GM19023 (cell line): ENCODE measurements around the gene RANBP3.
"Not testable (repeated sequence)": the region's sequence is repeated elsewhere in the genome, so short reads cannot be mapped to it uniquely, and the experiment has no call there.

Source experiments
- ATAC-seq: cut with Tn5 transposase; IDR thresholded peaks from one replicate; pipeline ENCODE4 v1.9.1; 2021; ENCODE audit warnings: mild to moderate bottlenecking, moderate library complexity; ENCODE audit not compliant: unreplicated experiment

RANBP3 gene

DNA sequence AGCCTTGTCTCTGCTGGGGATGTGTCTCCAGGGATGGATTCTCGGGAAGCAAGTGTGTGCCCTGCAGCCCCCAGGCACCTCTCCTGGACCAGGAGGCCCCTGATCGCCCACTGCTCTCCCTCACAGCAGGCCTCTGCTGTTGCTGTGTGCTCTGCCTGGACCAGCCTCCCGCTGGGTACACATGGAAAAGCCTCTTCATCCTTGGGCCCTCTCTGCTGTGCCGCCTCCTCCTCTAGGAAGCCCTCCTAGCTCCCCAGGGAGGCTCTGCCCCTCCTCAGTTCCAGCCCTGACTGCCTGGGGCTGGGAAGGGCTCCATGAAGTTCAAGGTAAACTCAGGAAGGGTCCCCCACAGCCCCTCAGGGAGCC, 86.4 kb downstream of the RANBP3 start:
- no peak for ATAC-seq

DNA sequence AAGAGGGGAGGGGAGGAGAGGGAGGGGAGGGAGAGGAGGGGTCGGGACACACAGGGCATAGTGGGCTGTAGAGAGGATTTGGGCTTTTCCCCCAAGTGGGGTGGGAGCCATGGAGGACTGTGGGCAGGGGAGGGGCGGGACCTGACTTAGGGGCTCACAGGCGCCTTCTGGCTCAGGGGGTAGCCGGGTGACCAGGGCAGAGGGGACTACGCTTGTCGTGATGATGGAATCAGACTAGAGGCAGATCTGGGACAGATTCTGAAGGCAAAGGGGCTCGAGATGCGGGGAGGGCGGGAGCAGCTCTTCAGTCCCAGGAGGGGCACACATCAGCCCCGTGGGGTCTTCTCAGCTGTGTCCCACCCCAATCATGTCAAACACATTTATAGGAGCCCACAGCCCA, 87.8 kb downstream of the RANBP3 start:
- ATAC-seq: no peak

GRCh38 chr19:5889288-5889971, 88.5 kb downstream of the RANBP3 start:
- ATAC-seq: no peak

GRCh38 chr19:5884065-5884811, 93.7 kb downstream of the RANBP3 start:
- not testable (repeated sequence) for ATAC-seq

- not testable (repeated sequence) for ATAC-seq
Observed at GRCh38 chr19:5883157-5883873, 94.6 kb downstream of the RANBP3 start.

DNA sequence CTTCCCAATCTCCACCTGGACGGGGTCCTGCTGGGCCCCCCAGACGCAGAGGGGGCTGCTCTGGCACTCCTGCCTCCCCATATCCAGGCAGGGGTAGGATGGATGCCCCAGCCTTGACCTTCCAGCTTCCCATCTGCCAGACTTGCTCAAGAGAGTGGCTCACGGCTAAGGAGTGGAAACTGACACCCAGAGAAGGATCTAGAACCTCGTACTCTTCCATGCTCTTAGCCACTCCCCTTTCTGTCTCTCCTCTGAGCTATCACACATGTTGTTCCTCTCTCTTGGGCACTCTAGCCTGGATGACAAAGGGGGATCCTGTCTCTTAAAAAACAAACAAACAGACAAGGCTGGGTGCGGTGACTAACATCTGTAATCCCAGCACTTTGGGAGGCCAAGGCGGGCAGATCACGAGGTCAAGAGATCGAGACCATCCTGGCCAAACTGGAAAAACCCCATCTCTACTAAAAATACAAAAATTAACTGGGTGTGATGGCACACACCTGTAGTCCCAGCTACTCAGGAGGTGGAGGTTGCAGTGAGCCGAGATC, 95.4 kb downstream of the RANBP3 start:
- no peak for ATAC-seq

DNA sequence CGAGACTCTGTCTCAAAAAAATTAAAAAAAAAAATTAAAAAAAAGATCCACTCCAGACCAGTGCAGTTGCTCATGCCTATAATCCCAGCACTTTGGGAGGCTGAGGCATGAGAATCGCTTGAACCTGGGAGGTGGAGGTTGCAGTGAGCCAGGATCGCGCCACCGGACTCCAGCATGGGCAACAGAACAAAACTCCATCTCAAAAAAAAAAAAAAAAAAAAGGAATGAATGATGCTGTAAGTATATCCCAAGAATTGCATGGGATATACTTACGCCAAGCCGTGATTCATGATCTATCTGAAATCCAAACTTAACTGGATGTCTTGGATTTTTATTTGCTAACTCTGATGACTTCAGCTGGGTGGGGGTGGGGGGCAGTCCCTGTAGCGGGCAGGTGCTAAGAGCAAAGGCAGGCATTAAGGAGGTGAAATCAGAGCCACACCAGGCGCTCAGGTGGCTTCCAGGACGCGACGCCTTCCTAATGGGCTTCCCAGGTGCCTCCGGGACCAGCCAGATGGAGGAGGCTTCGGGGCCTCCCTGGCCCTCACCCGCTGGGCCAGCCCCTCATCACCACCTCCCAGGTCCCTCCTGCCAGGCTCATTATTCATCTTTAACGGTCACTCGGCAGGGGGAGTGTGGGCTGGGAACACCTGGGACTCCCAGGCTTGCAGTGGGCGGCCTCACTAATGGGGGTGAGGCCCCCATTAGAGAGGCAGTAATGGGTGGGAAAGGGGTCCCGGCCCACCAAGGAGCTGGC, 96.2 kb downstream of the RANBP3 start:
- ATAC-seq: no peak

GRCh38 chr19:5880604-5881078, 97.3 kb downstream of the RANBP3 start:
- ATAC-seq: no peak

DNA sequence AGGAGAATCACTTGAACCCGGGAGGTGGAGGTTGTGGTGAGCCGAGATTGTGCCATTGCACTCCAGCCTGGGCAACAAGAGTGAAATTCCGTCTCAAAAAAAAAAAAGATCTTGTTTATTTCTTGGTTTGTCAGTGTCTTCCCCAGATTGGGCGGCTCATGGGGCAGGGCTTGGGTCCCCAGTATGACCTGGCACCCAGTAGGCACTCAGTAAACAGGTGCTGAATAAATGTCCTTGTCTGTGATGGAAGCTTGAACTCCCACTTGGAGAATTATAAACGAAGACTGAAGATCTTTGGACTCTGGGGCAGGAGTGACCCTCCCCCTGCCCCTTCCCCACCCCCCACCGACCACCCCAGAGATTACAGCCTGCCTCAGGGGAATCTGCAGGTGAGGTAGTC, 97.7 kb downstream of the RANBP3 start:
- ATAC-seq: no peak

DNA sequence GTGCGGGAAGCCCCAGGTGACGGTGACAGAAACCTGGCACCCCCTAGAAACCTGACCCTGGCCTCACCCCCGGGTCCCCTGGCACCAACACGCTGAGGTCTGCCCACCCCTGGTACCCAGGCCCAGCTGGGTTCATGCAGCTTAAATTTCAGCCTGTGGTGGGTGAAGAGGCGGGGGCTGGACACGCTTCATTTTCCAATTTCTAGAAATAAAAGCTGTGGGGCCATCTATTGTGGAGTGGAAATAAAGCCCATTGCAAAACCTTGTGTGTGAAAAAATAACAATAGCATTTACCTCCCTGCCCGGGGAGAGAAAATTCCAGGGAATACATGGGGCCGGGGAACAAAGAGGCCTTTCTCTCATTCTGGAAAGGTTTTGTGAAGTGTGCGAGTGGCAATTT, 100.1 kb downstream of the RANBP3 start:
- ATAC-seq: no peak

- no peak for ATAC-seq
Observed at GRCh38 chr19:5877427-5877826, 100.5 kb downstream of the RANBP3 start.

DNA sequence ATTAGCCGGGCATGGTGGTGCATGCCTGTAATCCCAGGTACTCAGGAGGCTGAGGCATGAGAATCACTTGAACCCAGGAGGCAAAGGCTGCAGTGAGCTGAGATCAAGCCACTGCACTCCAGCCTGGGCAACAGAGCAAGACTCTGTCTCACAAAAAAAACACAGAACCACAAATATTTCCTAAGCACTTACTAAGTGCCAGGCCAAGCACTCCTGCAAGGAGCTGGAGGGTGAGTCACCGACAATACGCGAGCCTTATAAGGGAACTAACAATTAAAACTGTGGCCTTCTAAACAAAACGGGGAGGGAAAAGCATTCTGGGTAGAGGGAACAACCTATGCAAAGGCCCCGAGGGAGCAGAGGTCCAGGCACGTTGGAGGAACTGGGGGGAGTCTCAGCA, 103.4 kb downstream of the RANBP3 start:
- not testable (repeated sequence) for ATAC-seq

- ATAC-seq: no peak
Observed at GRCh38 chr19:5873617-5874199, 104.2 kb downstream of the RANBP3 start.

DNA sequence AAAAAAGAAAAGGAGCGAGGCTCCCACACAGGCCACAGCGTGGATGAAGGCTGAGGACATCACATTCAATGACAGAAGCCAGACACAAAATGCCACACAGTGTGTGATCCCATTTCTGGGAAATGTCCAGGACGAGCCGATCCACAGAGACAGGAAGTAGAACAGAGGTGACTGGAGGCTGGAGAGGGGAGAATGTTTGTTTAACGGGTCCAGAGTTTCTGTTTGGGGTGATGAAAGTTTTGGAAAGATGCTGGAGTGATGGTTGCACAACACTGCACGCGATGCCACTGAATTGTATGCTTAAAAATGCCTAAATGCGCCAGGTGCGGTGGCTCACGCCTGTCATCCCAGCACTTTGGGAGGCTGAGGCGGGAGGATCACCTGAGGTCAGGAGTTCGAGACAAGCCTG, 107.0 kb downstream of the RANBP3 start:
- no peak for ATAC-seq

GRCh38 chr19:5867201-5868136, 110.5 kb downstream of the RANBP3 start:
- no peak for ATAC-seq
